GM12864 (cell line): ENCODE data around the gene OR51I1.

Experiments used
- DNase-seq: peaks from one replicate; pipeline ENCODE4 v3.0.0-alpha.2; 2011; ENCODE audit warnings: low read depth
- H3K4me3 ChIP-seq: 2 replicates; pipeline ENCODE4 v1.5.1; 2011; ENCODE audit warnings: mild to moderate bottlenecking, low read depth, low read length, control low read depth
- CTCF ChIP-seq: IDR thresholded peaks from 2 replicates; pipeline ENCODE4 v1.5.1; 2011; ENCODE audit warnings: low read depth, mild to moderate bottlenecking, moderate library complexity, low read length, control low read depth, inconsistent platforms; ENCODE audit errors: missing control alignments

Gene OR51I1

DNA sequence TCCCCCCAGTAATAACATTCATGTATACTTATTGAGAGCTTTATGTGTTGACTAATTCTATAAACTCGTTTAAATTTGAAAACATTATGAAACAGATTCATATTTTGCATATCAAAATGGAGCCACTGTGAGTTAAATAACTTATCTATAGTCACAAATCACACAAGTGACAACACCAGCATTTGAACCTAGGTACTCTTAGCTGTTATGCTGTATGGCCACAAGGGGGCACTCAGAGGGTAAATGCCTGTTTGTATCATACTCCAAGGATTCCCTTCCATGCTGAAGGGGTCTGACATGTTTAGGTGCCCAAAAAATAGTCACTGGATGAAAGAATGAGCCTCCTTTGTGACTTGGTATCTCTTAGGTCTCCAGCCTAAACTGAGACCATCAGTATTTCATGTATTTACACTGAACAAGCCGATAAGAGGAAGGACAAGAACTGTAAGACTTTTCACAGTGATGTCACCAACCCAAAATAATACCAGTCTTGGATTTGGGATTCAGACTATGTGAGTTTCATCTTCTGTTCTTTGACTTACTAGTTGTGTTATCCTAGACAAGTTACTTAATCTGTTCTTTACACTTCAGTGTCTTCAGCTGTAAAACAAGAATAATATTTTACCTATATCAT, 35.0 kb upstream of the OR51I1 start:
- TF ChIP-seq CTCF = peak; percentile 78
- peak; percentile 13 for DNase-seq
- H3K4me3 ChIP-seq = no peak overlapping the region

- DNase-seq = no peak
- no peak overlapping the region for H3K4me3 ChIP-seq
- no peak for TF ChIP-seq CTCF
These were observed 32.6 kb upstream of the OR51I1 start for GRCh38 chr11:5473921-5474320.

DNA sequence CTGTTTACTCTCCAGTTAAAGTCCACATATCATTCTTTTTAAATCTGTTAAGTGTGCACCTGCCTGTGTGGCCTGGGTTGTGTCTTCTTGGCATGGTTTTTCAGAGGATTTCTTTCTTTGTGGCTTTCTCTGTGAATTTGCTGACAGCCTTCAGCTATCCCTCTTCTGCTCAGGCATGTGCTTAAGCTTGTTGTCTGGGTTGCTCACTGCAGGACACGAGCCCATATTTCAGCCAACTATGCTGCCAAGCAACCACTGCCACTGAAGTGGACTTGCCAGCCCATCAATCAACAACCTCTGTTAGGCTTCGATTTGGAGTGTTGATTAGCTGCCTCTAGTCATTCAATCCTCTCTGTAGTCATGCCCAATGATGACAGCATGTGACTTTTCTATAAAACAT, 26.2 kb upstream of the OR51I1 start:
- no peak for DNase-seq
- TF ChIP-seq CTCF = no peak

GRCh38 chr11:5460983-5461621, 19.8 kb upstream of the OR51I1 start:
- no peak overlapping the region for H3K4me3 ChIP-seq
- TF ChIP-seq CTCF = no peak
- no peak for DNase-seq

More for the DNA sequence above, 26.2 kb upstream of the OR51I1 start:
- H3K4me3 ChIP-seq = no peak overlapping the region

DNA sequence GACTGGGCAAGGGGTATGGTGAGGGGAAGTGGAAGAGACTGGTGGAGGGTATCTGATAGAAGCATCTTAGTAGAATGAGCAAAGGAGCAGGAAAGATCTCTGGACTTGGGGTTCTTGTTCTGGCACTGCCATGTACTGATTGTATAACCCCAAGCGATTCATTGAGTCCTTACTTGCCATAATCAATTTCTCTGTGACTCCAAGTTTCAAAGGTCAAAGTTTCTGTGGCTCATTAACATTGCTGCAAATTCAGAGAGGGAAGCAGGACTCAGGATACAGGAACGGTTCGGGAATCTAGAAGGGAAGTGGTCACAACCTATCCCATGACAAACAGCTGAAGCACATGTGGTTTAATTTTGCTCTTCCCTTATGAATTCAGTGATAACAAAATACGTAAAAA, 8.1 kb upstream of the OR51I1 start:
- no peak overlapping the region for H3K4me3 ChIP-seq
- no peak for TF ChIP-seq CTCF
- no peak for DNase-seq

DNA sequence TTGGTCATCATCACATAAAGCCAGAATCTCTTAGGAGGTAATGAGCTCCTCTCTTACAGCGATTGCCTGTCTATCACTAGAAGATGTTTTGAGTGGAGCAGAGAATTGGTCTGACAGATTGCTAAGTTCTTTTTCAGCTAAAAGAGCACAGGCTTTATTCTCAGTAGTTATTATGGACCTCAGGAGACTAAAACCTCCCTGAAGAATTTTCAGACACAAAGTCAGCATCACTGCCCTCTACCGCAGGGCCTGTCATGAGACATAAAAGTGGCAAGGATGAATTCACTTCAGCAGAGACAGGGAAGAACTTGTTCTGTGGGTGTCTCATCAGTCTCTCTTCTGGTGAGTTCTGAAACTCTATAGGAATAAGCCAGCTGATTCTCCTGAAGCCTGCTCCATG, 7.7 kb upstream of the OR51I1 start, which contains the start of gene OR51I2:
Gene OR51I2, plus strand, starts transcription at position 301 of the 400 bp plus-strand sequence. CDS start 4,166 bp downstream, outside the sequence.
- H3K4me3 ChIP-seq = no peak within 1 kb of the TSS
- TF ChIP-seq CTCF = no peak
- no peak for DNase-seq

DNA sequence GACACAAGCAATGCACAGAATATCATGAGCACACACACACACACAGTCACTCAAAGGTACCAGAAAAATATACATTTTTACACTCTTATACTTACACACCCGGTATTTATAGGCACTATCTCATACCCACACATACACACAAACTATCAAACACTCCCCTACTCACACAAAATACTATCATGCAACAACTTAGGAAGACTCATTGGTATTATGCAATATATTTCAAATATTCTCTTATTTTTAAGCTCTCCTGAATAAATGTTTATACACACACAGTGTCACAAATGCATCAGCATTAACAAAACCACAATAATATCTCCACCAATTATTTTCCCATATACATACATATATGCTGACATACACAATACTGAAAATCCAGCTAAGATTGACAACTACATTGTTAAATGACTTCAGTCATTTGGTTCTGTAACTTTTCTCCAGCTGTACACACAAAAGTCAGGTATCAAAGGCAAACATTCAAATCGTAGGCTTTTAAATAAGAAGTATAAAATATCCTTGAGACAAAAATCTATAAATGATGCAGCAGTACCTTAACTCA, 2.6 kb upstream of the OR51I1 start:
- no peak for TF ChIP-seq CTCF
- H3K4me3 ChIP-seq = no peak overlapping the region
- no peak for DNase-seq
